ENCODE results near the gene EPHA8.

EPHA8 gene

GRCh38 chr1:22563671-22564602 is 648 bp downstream of the EPHA8 start:
- DNase-seq (ENCODE audit: low read depth in 2 of 3, low spot score in 1 of 3) = no peak

- no peak for DNase-seq (ENCODE audit: low read depth in 2 of 3, low spot score in 1 of 3)
These were observed 2.9 kb downstream of the EPHA8 start for GRCh38 chr1:22566161-22566560.

- no peak for DNase-seq (ENCODE audit: low read depth in 2 of 3, low spot score in 1 of 3)
These were observed 3.9 kb downstream of the EPHA8 start for GRCh38 chr1:22567197-22567596.

GRCh38 chr1:22567994-22568393 is 4.7 kb downstream of the EPHA8 start:
- no peak for DNase-seq (ENCODE audit: low read depth in 2 of 3, low spot score in 1 of 3)

GRCh38 chr1:22569269-22569668 is 6.0 kb downstream of the EPHA8 start:
- DNase-seq (ENCODE audit: low read depth in 2 of 3, low spot score in 1 of 3) = no peak

GRCh38 chr1:22570140-22570909 is 7.0 kb downstream of the EPHA8 start:
- DNase-seq (ENCODE audit: low read depth in 2 of 3, low spot score in 1 of 3) = no peak

GRCh38 chr1:22572818-22573217 is 9.5 kb downstream of the EPHA8 start:
- DNase-seq (ENCODE audit: low read depth in 2 of 3, low spot score in 1 of 3) = no peak

- no peak for DNase-seq (ENCODE audit: low read depth in 2 of 3, low spot score in 1 of 3)
These were observed 9.9 kb downstream of the EPHA8 start for GRCh38 chr1:22573237-22573636.

- no peak for DNase-seq (ENCODE audit: low read depth in 2 of 3, low spot score in 1 of 3)
These were observed 12.4 kb downstream of the EPHA8 start for GRCh38 chr1:22575532-22576149.

- DNase-seq (ENCODE audit: low read depth in 2 of 3, low spot score in 1 of 3) = no peak
These were observed 12.9 kb downstream of the EPHA8 start for GRCh38 chr1:22576150-22576544.

GRCh38 chr1:22576617-22577016 is 13.3 kb downstream of the EPHA8 start:
- no peak for DNase-seq (ENCODE audit: low read depth in 2 of 3, low spot score in 1 of 3)

- DNase-seq (ENCODE audit: low read depth in 2 of 3, low spot score in 1 of 3) = no peak
These were observed 15.6 kb downstream of the EPHA8 start for GRCh38 chr1:22578732-22579361.

GRCh38 chr1:22579541-22580155 is 16.4 kb downstream of the EPHA8 start:
- no peak for DNase-seq (ENCODE audit: low read depth in 2 of 3, low spot score in 1 of 3)

- no peak for DNase-seq (ENCODE audit: low read depth in 2 of 3, low spot score in 1 of 3)
These were observed 19.7 kb downstream of the EPHA8 start for GRCh38 chr1:22582661-22583635.

- DNase-seq (ENCODE audit: low read depth in 2 of 3, low spot score in 1 of 3) = no peak
These were observed 20.8 kb downstream of the EPHA8 start for GRCh38 chr1:22584001-22584562.

GRCh38 chr1:22584970-22585369 is 21.7 kb downstream of the EPHA8 start:
- no peak for DNase-seq (ENCODE audit: low read depth in 2 of 3, low spot score in 1 of 3)

GRCh38 chr1:22585471-22585870 is 22.2 kb downstream of the EPHA8 start:
- DNase-seq (ENCODE audit: low read depth in 2 of 3, low spot score in 1 of 3) = no peak

GRCh38 chr1:22586356-22587130 is 23.3 kb downstream of the EPHA8 start:
- no peak for DNase-seq (ENCODE audit: low read depth in 2 of 3, low spot score in 1 of 3)

GRCh38 chr1:22587247-22587646 is 24.0 kb downstream of the EPHA8 start:
- DNase-seq (ENCODE audit: low read depth in 2 of 3, low spot score in 1 of 3) = no peak
